Uterus (tissue), 2 donors: Measurements from ENCODE around the gene CCDC60.

Experiments used
- CTCF ChIP-seq, 4 experiments: fragments of 200-600 bp in 2 of 4; fragments of 450-650 bp in 2 of 4; sonication (generic) in 2 of 4; IDR thresholded peaks; one replicate each; pipeline ENCODE4 v1.5.1; 2016 to 2019; ENCODE audit warnings: antibody characterized with exemption in 4 of 4, mild to moderate bottlenecking in 2 of 4, moderate library complexity in 1 of 4
- POLR2A ChIP-seq, 2 donors: fragments of 450-650 bp; IDR thresholded peaks; one replicate each; pipeline ENCODE4 v1.6.1; 2016; ENCODE audit warnings: antibody characterized with exemption in 2 of 2, mild to moderate bottlenecking in 1 of 2, moderate library complexity in 1 of 2

- TF ChIP-seq CTCF (IDR thresholded peaks at IDR 0.05) (no peak), POLR2A (IDR thresholded peaks at IDR 0.05) (no peak)
These were observed 38.0 kb downstream of the CCDC60 start for GRCh38 chr12:119372540-119372939.
